A549 (cell line): ENCODE results near the gene GMDS.

Source experiments
- BHLHE40 ChIP-seq: IDR thresholded peaks from 2 replicates; pipeline ENCODE4 v1.6.1; 2012; ENCODE audit warnings: low read depth, low read length, inconsistent platforms
- RCOR1 ChIP-seq: fragments of 150-350 bp; IDR thresholded peaks from 2 replicates; pipeline ENCODE4 v1.6.1; 2014; ENCODE audit warnings: antibody characterized with exemption, low read length, low read depth
- SMC3 ChIP-seq: fragments of >200 bp; sonication (Bioruptor Twin); formaldehyde crosslinking; IDR thresholded peaks from 3 replicates; pipeline ENCODE4 v1.6.1; 2018; ENCODE audit warnings: inconsistent platforms
- TF ChIP-seq, protein P1 (sequence below): fragments of >200 bp; sonication (Bioruptor Twin); formaldehyde crosslinking; IDR thresholded peaks from 3 replicates; pipeline ENCODE4 v1.5.1; 2016

DNA sequence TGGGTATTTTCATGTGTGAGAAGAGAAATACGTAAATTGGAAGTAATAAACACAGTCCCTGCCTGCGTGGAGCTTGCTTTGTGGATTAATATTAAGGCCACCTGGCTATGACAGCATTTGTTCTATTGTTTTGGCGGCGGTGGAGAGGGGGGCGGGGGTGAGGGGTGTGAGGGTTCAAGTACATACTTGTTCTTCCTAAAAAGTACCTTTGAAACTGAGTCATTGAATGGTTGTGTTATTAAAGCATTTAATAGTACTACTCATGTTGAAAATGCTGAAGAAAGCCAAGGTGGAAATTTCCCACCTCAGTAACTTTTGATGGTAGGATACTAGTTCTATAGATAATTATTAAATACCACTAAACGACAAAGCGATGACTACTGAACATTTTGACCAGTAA, 540.7 kb downstream of the GMDS start:
- TF ChIP-seq RCOR1 (no peak), BHLHE40 (no peak), SMC3 (no peak)
- TF ChIP-seq, protein P1, sequence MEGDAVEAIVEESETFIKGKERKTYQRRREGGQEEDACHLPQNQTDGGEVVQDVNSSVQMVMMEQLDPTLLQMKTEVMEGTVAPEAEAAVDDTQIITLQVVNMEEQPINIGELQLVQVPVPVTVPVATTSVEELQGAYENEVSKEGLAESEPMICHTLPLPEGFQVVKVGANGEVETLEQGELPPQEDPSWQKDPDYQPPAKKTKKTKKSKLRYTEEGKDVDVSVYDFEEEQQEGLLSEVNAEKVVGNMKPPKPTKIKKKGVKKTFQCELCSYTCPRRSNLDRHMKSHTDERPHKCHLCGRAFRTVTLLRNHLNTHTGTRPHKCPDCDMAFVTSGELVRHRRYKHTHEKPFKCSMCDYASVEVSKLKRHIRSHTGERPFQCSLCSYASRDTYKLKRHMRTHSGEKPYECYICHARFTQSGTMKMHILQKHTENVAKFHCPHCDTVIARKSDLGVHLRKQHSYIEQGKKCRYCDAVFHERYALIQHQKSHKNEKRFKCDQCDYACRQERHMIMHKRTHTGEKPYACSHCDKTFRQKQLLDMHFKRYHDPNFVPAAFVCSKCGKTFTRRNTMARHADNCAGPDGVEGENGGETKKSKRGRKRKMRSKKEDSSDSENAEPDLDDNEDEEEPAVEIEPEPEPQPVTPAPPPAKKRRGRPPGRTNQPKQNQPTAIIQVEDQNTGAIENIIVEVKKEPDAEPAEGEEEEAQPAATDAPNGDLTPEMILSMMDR: no peak
